Measurements from ENCODE around the gene GGA3.

The GGA3 gene

GRCh38 chr17:75271955-75272847, 10.8 kb upstream of the GGA3 start:
- H3K27ac ChIP-seq (ENCODE audit: low read depth, low read length) = no peak overlapping the region
- H3K4me3 ChIP-seq (ENCODE audit: low read depth, low read length) = peak overlapping the region; percentile 94
- no peaks in the 10 kb centered on the region for H3K9me3 ChIP-seq (ENCODE audit: control insufficient read depth, insufficient read depth, low read length)

GRCh38 chr17:75271233-75271954, 10.0 kb upstream of the GGA3 start:
- Histone ChIP-seq H3K9ac (ENCODE audit: low read depth, low read length) (peak overlapping the region; percentile 68; the same call in 1 of the 2 replicates), H3K9me3 (ENCODE audit: control insufficient read depth, insufficient read depth, low read length) (no peaks in the 10 kb centered on the region), H3K27me3 (ENCODE audit: control insufficient read depth, insufficient read depth, low read length) (no peaks in the 10 kb centered on the region), H3K36me3 (ENCODE audit: control insufficient read depth, insufficient read depth, low read length) (peaks cover 28% of the 10 kb centered on the region), H3K4me1 (ENCODE audit: control insufficient read depth, insufficient read depth, low read length) (peaks cover 5% of the 10 kb centered on the region; the same call in 1 of the 2 replicates), H3K27ac (ENCODE audit: low read depth, low read length) (no peak overlapping the region), H3K4me3 (ENCODE audit: low read depth, low read length) (peak overlapping the region; percentile 94)

More at GRCh38 chr17:75271955-75272847, 10.8 kb upstream of the GGA3 start:
- H3K9ac ChIP-seq (ENCODE audit: low read depth, low read length) = no peak overlapping the region
- H3K27me3 ChIP-seq (ENCODE audit: control insufficient read depth, insufficient read depth, low read length) = no peaks in the 10 kb centered on the region
- peaks cover 23% of the 10 kb centered on the region for H3K36me3 ChIP-seq (ENCODE audit: control insufficient read depth, insufficient read depth, low read length)
- H3K4me1 ChIP-seq (ENCODE audit: control insufficient read depth, insufficient read depth, low read length) = peaks cover 5% of the 10 kb centered on the region; the same call in 1 of the 2 replicates

GRCh38 chr17:75270966-75271232, 9.5 kb upstream of the GGA3 start, which contains the start of gene MIF4GD:
Gene MIF4GD, minus strand, starts transcription at chr17:75271231. Its CDS starts 1,036 bp downstream, at chr17:75270195.
- Histone ChIP-seq H3K4me3 (ENCODE audit: low read depth, low read length) (peak within 1 kb of the TSS; percentile 94), H3K9me3 (ENCODE audit: control insufficient read depth, insufficient read depth, low read length) (no peaks in the 10 kb centered on the region), H3K4me1 (ENCODE audit: control insufficient read depth, insufficient read depth, low read length) (peaks cover 5% of the 10 kb centered on the region; the same call in 1 of the 2 replicates), H3K27ac (ENCODE audit: low read depth, low read length) (peak within 1 kb of the TSS; percentile 80), H3K9ac (ENCODE audit: low read depth, low read length) (peak within 1 kb of the TSS; percentile 68), H3K27me3 (ENCODE audit: control insufficient read depth, insufficient read depth, low read length) (no peaks in the 10 kb centered on the region), H3K36me3 (ENCODE audit: control insufficient read depth, insufficient read depth, low read length) (peaks cover 33% of the 10 kb centered on the region)

GRCh38 chr17:75270218-75270965, 9.0 kb upstream of the GGA3 start:
- peaks cover 5% of the 10 kb centered on the region; the same call in 1 of the 2 replicates for H3K4me1 ChIP-seq (ENCODE audit: control insufficient read depth, insufficient read depth, low read length)

GRCh38 chr17:75269844-75270217, 8.4 kb upstream of the GGA3 start:
- Histone ChIP-seq H3K4me3 (ENCODE audit: low read depth, low read length) (peak overlapping the region; percentile 94), H3K27ac (ENCODE audit: low read depth, low read length) (peak overlapping the region; percentile 80), H3K4me1 (ENCODE audit: control insufficient read depth, insufficient read depth, low read length) (peaks cover 5% of the 10 kb centered on the region; the same call in 1 of the 2 replicates), H3K36me3 (ENCODE audit: control insufficient read depth, insufficient read depth, low read length) (peaks cover 42% of the 10 kb centered on the region), H3K9me3 (ENCODE audit: control insufficient read depth, insufficient read depth, low read length) (no peaks in the 10 kb centered on the region), H3K27me3 (ENCODE audit: control insufficient read depth, insufficient read depth, low read length) (no peaks in the 10 kb centered on the region), H3K9ac (ENCODE audit: low read depth, low read length) (no peak overlapping the region)

More at GRCh38 chr17:75270218-75270965, 9.0 kb upstream of the GGA3 start:
- no peaks in the 10 kb centered on the region for H3K27me3 ChIP-seq (ENCODE audit: control insufficient read depth, insufficient read depth, low read length)
- peak overlapping the region; percentile 80 for H3K27ac ChIP-seq (ENCODE audit: low read depth, low read length)
- H3K9me3 ChIP-seq (ENCODE audit: control insufficient read depth, insufficient read depth, low read length) = no peaks in the 10 kb centered on the region
- peaks cover 38% of the 10 kb centered on the region for H3K36me3 ChIP-seq (ENCODE audit: control insufficient read depth, insufficient read depth, low read length)
- H3K4me3 ChIP-seq (ENCODE audit: low read depth, low read length) = peak overlapping the region; percentile 94
- H3K9ac ChIP-seq (ENCODE audit: low read depth, low read length) = peak overlapping the region; percentile 58

GRCh38 chr17:75267411-75268232, 6.2 kb upstream of the GGA3 start:
- no peak overlapping the region for H3K4me3 ChIP-seq (ENCODE audit: low read depth, low read length)
- H3K36me3 ChIP-seq (ENCODE audit: control insufficient read depth, insufficient read depth, low read length) = peaks cover 44% of the 10 kb centered on the region
- no peak overlapping the region for H3K9ac ChIP-seq (ENCODE audit: low read depth, low read length)
- no peaks in the 10 kb centered on the region for H3K9me3 ChIP-seq (ENCODE audit: control insufficient read depth, insufficient read depth, low read length)
- no peaks in the 10 kb centered on the region for H3K27me3 ChIP-seq (ENCODE audit: control insufficient read depth, insufficient read depth, low read length)
- H3K4me1 ChIP-seq (ENCODE audit: control insufficient read depth, insufficient read depth, low read length) = peaks cover 7% of the 10 kb centered on the region
- H3K27ac ChIP-seq (ENCODE audit: low read depth, low read length) = no peak overlapping the region

- Histone ChIP-seq H3K4me1 (ENCODE audit: control insufficient read depth, insufficient read depth, low read length) (peaks cover 10% of the 10 kb centered on the region), H3K27me3 (ENCODE audit: control insufficient read depth, insufficient read depth, low read length) (no peaks in the 10 kb centered on the region), H3K4me3 (ENCODE audit: low read depth, low read length) (no peak overlapping the region), H3K27ac (ENCODE audit: low read depth, low read length) (no peak overlapping the region), H3K9me3 (ENCODE audit: control insufficient read depth, insufficient read depth, low read length) (no peaks in the 10 kb centered on the region), H3K36me3 (ENCODE audit: control insufficient read depth, insufficient read depth, low read length) (peaks cover 42% of the 10 kb centered on the region), H3K9ac (ENCODE audit: low read depth, low read length) (no peak overlapping the region)
These were observed 5.7 kb upstream of the GGA3 start for GRCh38 chr17:75267153-75267410.

GRCh38 chr17:75266316-75267152, 5.1 kb upstream of the GGA3 start:
- no peak overlapping the region for H3K27ac ChIP-seq (ENCODE audit: low read depth, low read length)
- H3K27me3 ChIP-seq (ENCODE audit: control insufficient read depth, insufficient read depth, low read length) = no peaks in the 10 kb centered on the region
- H3K4me3 ChIP-seq (ENCODE audit: low read depth, low read length) = no peak overlapping the region
- peaks cover 10% of the 10 kb centered on the region for H3K4me1 ChIP-seq (ENCODE audit: control insufficient read depth, insufficient read depth, low read length)
- no peak overlapping the region for H3K9ac ChIP-seq (ENCODE audit: low read depth, low read length)
- no peaks in the 10 kb centered on the region for H3K9me3 ChIP-seq (ENCODE audit: control insufficient read depth, insufficient read depth, low read length)
- H3K36me3 ChIP-seq (ENCODE audit: control insufficient read depth, insufficient read depth, low read length) = peaks cover 42% of the 10 kb centered on the region

- peaks cover 10% of the 10 kb centered on the region for H3K4me1 ChIP-seq (ENCODE audit: control insufficient read depth, insufficient read depth, low read length)
- H3K27me3 ChIP-seq (ENCODE audit: control insufficient read depth, insufficient read depth, low read length) = no peaks in the 10 kb centered on the region
- H3K36me3 ChIP-seq (ENCODE audit: control insufficient read depth, insufficient read depth, low read length) = peaks cover 42% of the 10 kb centered on the region
- H3K27ac ChIP-seq (ENCODE audit: low read depth, low read length) = no peak overlapping the region
- H3K4me3 ChIP-seq (ENCODE audit: low read depth, low read length) = no peak overlapping the region
- H3K9ac ChIP-seq (ENCODE audit: low read depth, low read length) = no peak overlapping the region
- no peaks in the 10 kb centered on the region for H3K9me3 ChIP-seq (ENCODE audit: control insufficient read depth, insufficient read depth, low read length)
These were observed 4.4 kb upstream of the GGA3 start for GRCh38 chr17:75265614-75266315.

All from HUES48 (cell line).